RWPE2 (cell line): Measurements from ENCODE around the gene SCYGR1.
"Not testable (repeated sequence)": the region's sequence is repeated elsewhere in the genome, so short reads cannot be mapped to it uniquely, and the experiment has no call there.

ENCODE experiments used
- ATAC-seq: fragments of 200-7000 bp; cut with Tn5 transposase; 3 replicates; pipeline ENCODE4 v1.9.1; 2021; ENCODE audit warnings: low read depth
- DNase-seq: peaks from one replicate; pipeline ENCODE4 v3.0.0-alpha.2; 2020; ENCODE audit warnings: low spot score
- H3K27ac ChIP-seq: fragments of 450-650 bp; 2 replicates; pipeline ENCODE4 v1.5.1; 2017; ENCODE audit warnings: mild to moderate bottlenecking; ENCODE audit not compliant: poor library complexity, severe bottlenecking
- H3K27me3 ChIP-seq: fragments of 250-450 bp; sonication (Bioruptor Pico); 2 replicates; pipeline ENCODE4 v1.5.1; 2021; ENCODE audit warnings: mild to moderate bottlenecking, moderate library complexity; ENCODE audit not compliant: insufficient read depth, poor library complexity, severe bottlenecking
- H3K36me3 ChIP-seq: fragments of 250-450 bp; sonication (Bioruptor Pico); 2 replicates; pipeline ENCODE4 v1.5.1; 2020; ENCODE audit warnings: low read depth, mild to moderate bottlenecking, moderate library complexity
- H3K4me1 ChIP-seq: fragments of 250-450 bp; sonication (Bioruptor Pico); 2 replicates; pipeline ENCODE4 v1.5.1; 2021; ENCODE audit warnings: mild to moderate bottlenecking, moderate library complexity; ENCODE audit not compliant: insufficient read depth, poor library complexity, severe bottlenecking
- H3K4me3 ChIP-seq: fragments of 250-450 bp; sonication (Bioruptor Pico); 2 replicates; pipeline ENCODE4 v1.5.1; 2021; ENCODE audit warnings: mild to moderate bottlenecking, moderate library complexity; ENCODE audit not compliant: severe bottlenecking
- H3K9me3 ChIP-seq: fragments of 250-450 bp; sonication (Bioruptor Pico); 2 replicates; pipeline ENCODE4 v1.5.1; 2021; ENCODE audit warnings: mild to moderate bottlenecking, moderate library complexity; ENCODE audit not compliant: severe bottlenecking
- TF ChIP-seq, protein P1 (sequence below): fragments of 450-650 bp; IDR thresholded peaks from one replicate; pipeline ENCODE4 v1.5.1; 2017; ENCODE audit warnings: mild to moderate bottlenecking, moderate library complexity; ENCODE audit not compliant: poor library complexity, severe bottlenecking

The SCYGR1 gene

GRCh38 chr2:227389231-227389630, 1.5 kb upstream of the SCYGR1 start:
- ATAC-seq: no peak
- no peaks in the 10 kb centered on the region for H3K36me3 ChIP-seq
- no peak overlapping the region for H3K4me3 ChIP-seq
- no peak for DNase-seq
- peak overlapping the region; percentile 52 for H3K27ac ChIP-seq
- H3K4me1 ChIP-seq: peaks cover 24% of the 10 kb centered on the region
- no peaks in the 10 kb centered on the region for H3K27me3 ChIP-seq
- TF ChIP-seq, protein P1, sequence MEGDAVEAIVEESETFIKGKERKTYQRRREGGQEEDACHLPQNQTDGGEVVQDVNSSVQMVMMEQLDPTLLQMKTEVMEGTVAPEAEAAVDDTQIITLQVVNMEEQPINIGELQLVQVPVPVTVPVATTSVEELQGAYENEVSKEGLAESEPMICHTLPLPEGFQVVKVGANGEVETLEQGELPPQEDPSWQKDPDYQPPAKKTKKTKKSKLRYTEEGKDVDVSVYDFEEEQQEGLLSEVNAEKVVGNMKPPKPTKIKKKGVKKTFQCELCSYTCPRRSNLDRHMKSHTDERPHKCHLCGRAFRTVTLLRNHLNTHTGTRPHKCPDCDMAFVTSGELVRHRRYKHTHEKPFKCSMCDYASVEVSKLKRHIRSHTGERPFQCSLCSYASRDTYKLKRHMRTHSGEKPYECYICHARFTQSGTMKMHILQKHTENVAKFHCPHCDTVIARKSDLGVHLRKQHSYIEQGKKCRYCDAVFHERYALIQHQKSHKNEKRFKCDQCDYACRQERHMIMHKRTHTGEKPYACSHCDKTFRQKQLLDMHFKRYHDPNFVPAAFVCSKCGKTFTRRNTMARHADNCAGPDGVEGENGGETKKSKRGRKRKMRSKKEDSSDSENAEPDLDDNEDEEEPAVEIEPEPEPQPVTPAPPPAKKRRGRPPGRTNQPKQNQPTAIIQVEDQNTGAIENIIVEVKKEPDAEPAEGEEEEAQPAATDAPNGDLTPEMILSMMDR: no peak
- no peaks in the 10 kb centered on the region for H3K9me3 ChIP-seq

DNA sequence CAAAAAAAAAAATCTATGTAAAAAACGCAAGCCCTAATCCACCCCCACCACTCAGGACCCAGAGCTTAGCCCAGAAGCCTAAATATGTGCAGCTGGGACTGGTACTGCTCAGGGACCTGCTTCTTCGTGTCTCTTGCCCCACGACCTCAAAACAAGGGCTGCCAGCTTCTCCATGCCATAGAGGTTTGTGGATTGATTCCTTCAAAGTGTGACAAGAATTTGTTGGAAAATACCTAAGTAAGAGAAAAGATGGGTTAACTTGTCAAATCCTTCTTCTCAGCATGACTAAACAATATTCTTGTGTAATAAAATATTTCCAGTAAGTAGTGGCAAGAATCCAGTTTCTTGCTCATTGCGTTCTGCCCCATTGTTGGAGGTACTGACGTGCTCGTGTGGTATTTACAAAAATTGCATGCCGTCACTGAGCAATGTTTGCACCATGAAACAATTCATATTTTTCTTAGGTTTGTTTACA, 825 bp upstream of the SCYGR1 start:
- no peak overlapping the region for H3K4me3 ChIP-seq
- TF ChIP-seq, protein P1: no peak
- no peaks in the 10 kb centered on the region for H3K9me3 ChIP-seq
- DNase-seq (no peak), ATAC-seq (peak; percentile 93)
- peak overlapping the region; percentile 52 for H3K27ac ChIP-seq
- H3K4me1 ChIP-seq: peaks cover 24% of the 10 kb centered on the region
- no peaks in the 10 kb centered on the region for H3K36me3 ChIP-seq
- H3K27me3 ChIP-seq: no peaks in the 10 kb centered on the region

DNA sequence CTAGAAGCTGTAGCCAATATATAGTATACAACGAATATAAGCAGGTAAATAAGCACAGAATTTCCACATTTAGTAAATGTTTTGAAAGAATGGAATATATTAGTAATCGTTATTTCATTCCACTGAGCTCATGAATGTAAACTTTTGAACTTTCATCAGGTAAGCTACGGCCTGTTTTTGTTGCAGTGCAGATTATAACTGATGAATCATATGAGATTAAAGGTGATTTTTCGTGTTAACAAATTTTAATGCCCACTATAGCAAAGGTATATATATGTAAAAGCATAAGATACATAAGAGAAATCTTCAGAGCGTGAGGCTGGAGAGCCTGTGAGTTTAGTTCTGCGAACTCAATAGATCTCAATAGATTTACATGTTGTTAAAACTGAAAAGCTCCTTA, 1.1 kb downstream of the SCYGR1 start:
- Histone ChIP-seq H3K9me3 (no peaks in the 10 kb centered on the region), H3K4me1 (peaks cover 24% of the 10 kb centered on the region), H3K4me3 (no peak overlapping the region), H3K27me3 (no peaks in the 10 kb centered on the region), H3K36me3 (no peaks in the 10 kb centered on the region), H3K27ac (peak overlapping the region; percentile 24)
- TF ChIP-seq, protein P1: no peak
- ATAC-seq (peak; percentile 40; the same call in 2 of the 3 replicates), DNase-seq (no peak)

DNA sequence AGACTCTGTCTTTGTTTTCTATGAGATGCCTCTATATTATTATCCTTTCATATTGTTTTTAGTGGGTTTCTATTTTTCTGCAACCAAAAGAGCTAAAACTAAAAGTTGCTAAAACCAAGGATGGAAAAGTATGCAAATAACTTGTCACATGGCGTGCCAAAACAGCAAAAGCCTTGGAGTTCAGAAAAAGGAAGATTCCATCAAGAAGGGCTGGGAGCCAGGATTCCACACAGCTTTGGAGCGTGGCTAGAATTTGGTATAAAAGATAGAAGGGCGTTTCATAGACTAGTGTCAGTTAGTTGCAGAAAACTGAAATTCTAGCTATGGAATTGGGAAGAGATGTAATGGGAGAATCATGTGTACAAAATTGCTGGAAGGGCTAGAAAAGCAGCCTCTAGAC, 4.1 kb downstream of the SCYGR1 start:
- no peaks in the 10 kb centered on the region for H3K36me3 ChIP-seq
- TF ChIP-seq, protein P1: no peak
- H3K27me3 ChIP-seq: no peaks in the 10 kb centered on the region
- peaks cover 21% of the 10 kb centered on the region for H3K4me1 ChIP-seq
- no peak for DNase-seq
- H3K9me3 ChIP-seq: no peaks in the 10 kb centered on the region
- no peak for ATAC-seq
- H3K27ac ChIP-seq: no peak overlapping the region
- no peak overlapping the region for H3K4me3 ChIP-seq

GRCh38 chr2:227382241-227382835, 5.4 kb downstream of the SCYGR1 start:
- H3K9me3 ChIP-seq, ATAC-seq, H3K27ac ChIP-seq, H3K36me3 ChIP-seq, DNase-seq, H3K27me3 ChIP-seq, H3K4me3 ChIP-seq: not testable (repeated sequence)
- H3K4me1 ChIP-seq: peaks cover 25% of the 10 kb centered on the region
